ENCODE measurements around the gene CCR9.

Gene CCR9

GRCh38 chr3:45939341-45939771 lies 53.0 kb downstream of the CCR9 start:
- DNase-seq: no peak

- DNase-seq: no peak
Measured at GRCh38 chr3:45940004-45940780, 53.8 kb downstream of the CCR9 start.

GRCh38 chr3:45940781-45941365 lies 54.5 kb downstream of the CCR9 start:
- DNase-seq: no peak

- no peak for DNase-seq
Measured at GRCh38 chr3:45942051-45942825, 55.9 kb downstream of the CCR9 start.

GRCh38 chr3:45943207-45943846 lies 57.0 kb downstream of the CCR9 start, which contains the start of gene CXCR6:
Gene CXCR6, plus strand, starts transcription at chr3:45943464. Its CDS starts 3,018 bp downstream, at chr3:45946482.
- DNase-seq: no peak

GRCh38 chr3:45944830-45945620 lies 58.7 kb downstream of the CCR9 start:
- no peak for DNase-seq

- no peak for DNase-seq
Measured at GRCh38 chr3:45946307-45946706, 60.0 kb downstream of the CCR9 start.

GRCh38 chr3:45946875-45947274 lies 60.5 kb downstream of the CCR9 start:
- DNase-seq: no peak

- no peak for DNase-seq
Measured at GRCh38 chr3:45947361-45947760, 61.0 kb downstream of the CCR9 start.

GRCh38 chr3:45948311-45948781 lies 62.0 kb downstream of the CCR9 start:
- DNase-seq: no peak

- no peak for DNase-seq
Measured at GRCh38 chr3:45948881-45949280, 62.5 kb downstream of the CCR9 start.

GRCh38 chr3:45949432-45949831 lies 63.1 kb downstream of the CCR9 start:
- DNase-seq: no peak

- DNase-seq: no peak
Measured at GRCh38 chr3:45950131-45950530, 63.8 kb downstream of the CCR9 start.

GRCh38 chr3:45950686-45951600 lies 64.6 kb downstream of the CCR9 start:
- no peak for DNase-seq

- DNase-seq: no peak
Measured at GRCh38 chr3:45951946-45952345, 65.6 kb downstream of the CCR9 start.

GRCh38 chr3:45952456-45952855 lies 66.1 kb downstream of the CCR9 start:
- DNase-seq: no peak
